AG08395 (cell line): ENCODE results near the gene USF3.

Experiments used
- DNase-seq: peaks from one replicate; pipeline ENCODE4 v3.0.0; 2012; ENCODE audit warnings: mixed read lengths, low spot score

USF3 gene

DNA sequence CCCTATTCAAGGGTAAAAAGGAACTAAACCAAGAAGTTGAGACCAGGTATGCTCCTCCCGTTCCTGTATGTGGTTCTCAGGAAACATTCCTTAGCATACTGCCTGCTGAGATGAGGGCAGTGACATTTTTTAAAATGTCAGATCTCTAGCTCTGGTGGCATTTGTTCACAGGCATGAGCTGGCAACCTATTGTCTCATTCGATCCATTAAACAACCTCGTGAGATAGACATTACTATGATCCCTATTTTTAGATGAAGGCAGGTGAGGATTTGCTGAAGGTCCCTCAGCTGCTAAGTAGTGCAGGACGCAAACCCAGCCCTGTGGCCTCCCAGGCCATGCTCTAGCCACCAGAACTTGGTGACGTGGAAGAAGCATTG lies 89.2 kb downstream of the USF3 start:
- no peak for DNase-seq

- DNase-seq = no peak
Measured at GRCh38 chr3:113606539-113607218, 89.8 kb downstream of the USF3 start.

DNA sequence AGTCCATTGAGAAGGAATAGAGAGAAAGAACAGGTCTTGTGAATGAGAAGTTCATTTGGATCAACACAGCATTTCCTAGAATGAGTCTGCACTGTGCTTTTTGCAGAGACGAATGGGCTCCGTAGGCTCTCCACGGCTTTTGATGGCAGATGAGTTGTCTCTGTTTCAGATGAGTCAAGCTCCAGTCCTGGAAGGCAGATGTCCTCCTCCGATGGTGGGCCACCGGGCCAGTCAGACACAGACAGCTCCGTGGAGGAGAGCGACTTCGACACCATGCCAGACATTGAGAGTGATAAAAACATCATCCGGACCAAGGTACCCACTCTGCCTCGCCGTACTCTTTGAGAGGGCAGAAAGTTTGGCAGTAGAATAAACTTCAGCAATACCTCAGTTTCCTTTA lies 93.6 kb downstream of the USF3 start:
- no peak for DNase-seq

GRCh38 chr3:113602256-113602655 lies 94.2 kb downstream of the USF3 start:
- DNase-seq = no peak

- DNase-seq = no peak
Measured at GRCh38 chr3:113601240-113601639, 95.2 kb downstream of the USF3 start.

- no peak for DNase-seq
Measured at GRCh38 chr3:113600418-113601182, 95.8 kb downstream of the USF3 start.
